Kidney glomerular epithelial cell (primary cell): ENCODE data around the gene FBN3.

Experiments
- DNase-seq: peaks from one replicate; lab custom pipeline; 2025; lab: John Stamatoyannopoulos, UW

FBN3 gene

DNA sequence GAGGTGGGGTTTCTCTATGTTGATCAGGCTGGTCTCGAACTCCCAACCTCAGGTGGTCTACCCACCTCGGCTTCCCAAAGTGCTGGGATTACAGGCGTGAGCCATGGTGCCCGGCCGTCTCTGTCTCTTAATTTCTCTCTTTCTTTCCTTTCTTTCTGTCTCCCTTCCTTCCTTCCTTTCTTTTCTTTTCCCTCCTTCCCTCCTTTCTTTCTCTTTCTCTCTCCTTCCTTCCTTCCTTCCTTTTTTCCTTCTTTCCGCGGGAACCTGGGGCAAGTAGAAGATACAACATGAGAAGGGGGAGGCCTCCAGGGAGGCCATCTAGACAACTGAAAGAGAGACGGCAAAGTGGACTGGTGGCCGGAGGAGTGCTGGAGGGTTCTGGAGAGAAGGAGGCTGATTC is 128.7 kb downstream of the FBN3 start:
- no peak for DNase-seq

DNA sequence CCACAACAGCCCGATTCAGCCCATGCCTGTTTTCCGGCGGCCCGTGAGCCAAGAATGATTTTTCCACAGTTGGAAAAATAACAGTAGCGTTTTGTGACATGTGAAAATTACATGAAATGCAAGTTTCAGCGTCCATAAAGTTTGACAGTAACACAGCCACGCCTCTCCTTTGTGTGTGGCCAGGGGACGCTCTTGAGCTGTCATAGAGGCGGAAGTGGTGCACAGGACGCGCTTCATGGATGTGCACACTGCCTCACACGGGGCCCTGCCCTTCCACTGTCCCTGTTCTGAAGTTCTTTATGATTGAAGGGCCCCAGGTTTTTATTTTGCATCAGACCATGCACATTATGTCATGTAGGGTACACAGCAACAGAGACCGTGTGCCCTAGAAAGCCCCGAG is 131.6 kb downstream of the FBN3 start:
- no peak for DNase-seq
